Stimulated activated CD4-positive, alpha-beta T cell treated with anti-CD3 and anti-CD28 coated beads, Interleukin-15, amount 100 ng/mL, for 1 hour (primary cell): ENCODE data around the gene SERPINB1.
"Not testable (repeated sequence)": the region's sequence is repeated elsewhere in the genome, so short reads cannot be mapped to it uniquely, and the experiment has no call there.

Experiments
- DNase-seq, 2 donors: peaks; one replicate each; pipeline ENCODE4 v3.0.0-alpha.2; 2020; ENCODE audit warnings: low read depth in 1 of 2, low spot score in 1 of 2

Gene SERPINB1

DNA sequence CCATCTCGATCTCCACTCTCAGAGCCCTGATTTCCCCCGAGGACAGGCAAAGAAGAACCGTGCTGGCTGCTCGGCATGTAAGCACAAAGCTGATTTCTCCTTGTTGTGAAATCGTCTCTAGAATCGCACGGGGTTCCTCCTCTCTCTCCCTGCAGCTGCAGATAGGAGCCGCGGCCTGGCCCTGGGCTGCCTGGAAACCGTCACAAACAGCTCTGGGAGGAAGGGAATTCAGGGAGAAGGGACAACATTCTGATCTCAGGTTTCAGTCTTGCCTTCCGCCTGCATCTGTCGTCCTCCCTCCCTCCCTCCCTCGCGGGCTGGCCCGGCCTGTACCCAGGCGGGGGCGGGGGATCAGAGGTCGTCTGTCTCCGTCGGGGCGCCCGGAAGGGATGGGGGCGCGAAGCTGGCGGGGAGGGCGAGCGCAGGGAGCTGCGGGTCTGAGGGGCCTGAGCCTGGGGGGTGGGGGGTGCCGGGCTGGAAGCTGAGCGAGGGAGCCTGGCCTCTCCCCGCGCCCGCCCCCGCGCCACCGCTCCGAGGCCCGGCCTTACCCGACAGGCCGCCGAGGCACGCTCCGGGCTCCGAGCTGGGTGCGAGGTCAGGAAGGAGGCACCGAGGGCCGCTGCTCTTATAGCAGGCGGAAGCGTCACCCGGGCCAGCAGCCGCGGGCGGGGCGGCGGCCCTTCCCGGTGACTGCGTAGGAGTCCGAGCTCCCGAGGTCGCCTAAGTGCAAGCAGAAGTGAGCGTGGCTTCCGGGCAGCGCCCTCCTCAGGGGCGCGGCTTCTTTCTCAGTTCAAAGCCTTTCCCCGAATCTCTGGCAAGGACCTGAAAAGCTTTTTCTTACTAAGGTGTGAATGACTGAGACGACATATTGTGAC is at the start of gene SERPINB1:
SERPINB1 (minus strand) TSS at position 600 of the 875 bp plus-strand sequence. CDS start 1,277 bp downstream, outside the sequence.
- DNase-seq, result peak; percentile 55 to 59

DNA sequence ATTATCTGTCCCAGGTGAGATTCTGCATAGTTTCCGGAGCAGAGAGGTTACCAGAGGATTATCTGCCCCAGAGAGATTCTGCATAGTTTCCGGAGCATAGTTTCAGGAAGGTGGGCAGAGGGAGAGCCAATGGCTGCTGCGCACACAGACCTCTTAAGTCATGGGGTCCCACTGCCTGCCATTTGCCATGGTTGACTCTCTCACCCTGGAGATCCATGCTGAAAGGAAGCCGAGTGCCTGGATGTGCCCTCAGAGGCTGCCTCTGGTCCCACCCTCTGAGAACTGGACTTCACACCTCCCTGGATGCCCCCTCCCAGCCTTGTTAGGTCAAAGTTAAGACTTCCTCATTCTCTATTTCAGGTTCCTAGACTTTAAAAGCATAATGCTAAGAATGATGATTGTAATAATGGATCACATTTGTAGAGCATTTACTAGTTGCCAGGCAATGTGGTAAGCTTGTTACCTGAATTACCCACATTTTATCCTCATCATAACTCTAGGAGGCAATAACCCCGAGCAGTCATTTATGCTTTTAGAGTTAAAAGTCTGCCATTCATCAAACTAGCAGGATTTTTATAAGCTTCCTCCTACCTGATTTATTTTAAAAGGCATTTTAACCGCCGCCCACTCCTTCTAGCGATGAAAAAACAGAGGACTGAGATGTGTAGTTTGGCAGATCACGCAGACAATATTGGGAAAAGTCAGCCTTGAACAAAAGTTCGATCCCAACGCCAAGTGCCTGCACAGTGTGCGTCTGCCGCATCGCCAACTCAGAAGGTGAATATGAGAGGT is 49.5 kb upstream of the SERPINB1 start:
- DNase-seq, result no peak

DNA sequence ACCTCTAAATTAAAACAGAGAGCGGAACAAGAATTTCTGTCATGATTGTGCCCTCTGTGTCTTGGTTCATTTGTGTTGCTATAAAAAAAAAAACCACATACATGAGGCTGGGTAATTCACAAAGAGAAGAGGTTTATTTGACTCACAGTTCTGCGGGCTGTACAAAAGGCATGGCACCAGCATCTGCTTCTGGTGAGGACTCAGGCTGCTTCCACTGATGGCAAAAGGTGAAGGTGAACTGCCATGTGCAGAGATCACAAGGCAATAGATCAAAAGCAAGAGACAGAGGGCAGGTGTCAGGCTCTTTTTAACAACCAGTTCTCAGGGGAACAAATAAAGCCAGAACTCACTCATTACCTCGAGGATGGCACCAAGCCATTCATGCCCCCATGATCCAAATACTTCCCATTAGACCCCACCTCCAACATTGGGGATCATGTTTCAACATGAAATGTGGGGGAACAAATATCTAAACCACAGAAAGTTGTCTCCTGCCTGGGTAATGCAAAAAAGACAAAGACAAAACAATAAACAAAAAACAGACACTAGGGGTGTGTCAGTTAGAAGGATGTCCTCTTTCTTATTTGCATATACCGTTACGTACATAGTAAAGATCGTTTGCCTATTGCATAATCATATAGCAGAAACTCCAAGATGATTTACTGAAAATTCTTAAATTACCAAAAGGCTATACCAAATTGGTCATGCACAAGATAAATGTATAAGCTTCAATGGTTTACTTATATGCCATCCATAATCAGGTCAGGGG is 44.5 kb upstream of the SERPINB1 start:
- no peak for DNase-seq

DNA sequence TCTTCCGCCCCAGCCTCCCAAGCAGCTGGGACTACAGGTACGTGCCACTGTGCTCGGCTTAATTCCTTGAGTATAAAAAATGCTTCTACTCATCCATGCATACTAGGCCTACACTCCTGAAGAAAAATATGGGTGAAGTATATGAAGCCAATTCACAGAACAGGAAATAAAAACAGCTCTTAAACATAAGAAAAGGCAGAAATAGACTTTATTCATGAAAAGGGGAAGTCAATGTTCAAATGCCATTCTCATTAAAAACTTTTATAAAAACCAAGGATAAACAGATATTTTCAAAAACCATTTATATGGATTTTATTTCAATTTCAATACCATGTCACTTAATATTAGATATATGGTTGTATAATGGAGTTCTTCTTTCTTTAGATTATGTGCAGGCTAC is 43.1 kb upstream of the SERPINB1 start:
- DNase-seq, result no peak

DNA sequence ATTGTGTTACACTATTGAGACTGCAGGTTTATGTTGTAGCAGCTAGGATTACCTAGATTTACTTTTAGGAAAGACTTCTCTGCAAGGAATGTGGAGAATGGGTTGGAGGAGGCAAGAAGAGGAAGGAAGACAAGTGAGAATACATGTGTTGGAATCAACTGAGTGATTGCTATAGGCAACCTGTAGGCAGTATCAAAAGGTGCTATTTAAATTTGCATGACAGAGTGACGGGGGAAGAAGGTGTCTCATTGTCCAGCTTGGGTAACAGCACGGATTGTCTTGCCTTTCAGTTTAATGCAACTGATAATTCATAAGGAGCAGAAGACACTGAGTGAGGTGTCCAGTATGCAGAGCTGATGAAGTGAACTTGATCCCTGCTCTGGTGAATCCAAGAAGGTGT is 42.0 kb upstream of the SERPINB1 start:
- DNase-seq, result no peak

DNA sequence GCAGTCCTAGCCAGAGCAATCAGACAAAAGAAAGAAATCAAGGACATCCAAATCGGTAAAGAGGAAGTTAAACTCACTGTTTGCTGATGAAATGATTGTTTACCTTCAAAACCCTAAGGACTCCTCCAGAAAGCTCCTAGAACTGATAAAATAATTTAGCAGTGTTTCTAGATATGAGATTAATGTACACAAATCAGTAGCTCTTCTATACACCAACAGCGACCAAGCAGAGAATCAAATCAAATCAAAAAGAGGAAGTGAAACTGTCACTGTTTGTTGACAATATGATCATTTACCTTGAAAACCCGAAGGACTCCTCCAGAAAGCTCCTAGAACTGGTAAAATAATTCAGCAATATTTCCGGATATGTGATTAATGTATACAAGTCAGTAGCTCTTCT is 39.8 kb upstream of the SERPINB1 start:
- no peak for DNase-seq

DNA sequence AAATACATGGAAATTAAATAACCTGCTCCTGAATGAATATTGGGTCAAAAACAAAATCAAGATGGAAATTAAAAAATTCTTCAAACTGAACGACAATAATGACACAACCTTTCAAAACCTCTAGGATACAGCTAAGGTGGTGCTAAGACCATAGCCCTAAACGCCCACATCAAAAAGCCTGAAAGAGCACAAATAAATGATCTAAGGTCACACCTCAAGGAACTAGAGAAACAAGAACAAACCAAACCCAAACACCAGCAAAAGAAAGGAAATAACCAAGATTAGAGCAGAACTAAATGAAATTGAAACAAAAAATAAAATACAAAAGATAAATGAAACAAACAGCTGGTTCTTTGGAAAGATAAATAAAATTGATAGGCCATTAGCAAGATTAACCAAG is 38.5 kb upstream of the SERPINB1 start:
- not testable (repeated sequence) for DNase-seq

DNA sequence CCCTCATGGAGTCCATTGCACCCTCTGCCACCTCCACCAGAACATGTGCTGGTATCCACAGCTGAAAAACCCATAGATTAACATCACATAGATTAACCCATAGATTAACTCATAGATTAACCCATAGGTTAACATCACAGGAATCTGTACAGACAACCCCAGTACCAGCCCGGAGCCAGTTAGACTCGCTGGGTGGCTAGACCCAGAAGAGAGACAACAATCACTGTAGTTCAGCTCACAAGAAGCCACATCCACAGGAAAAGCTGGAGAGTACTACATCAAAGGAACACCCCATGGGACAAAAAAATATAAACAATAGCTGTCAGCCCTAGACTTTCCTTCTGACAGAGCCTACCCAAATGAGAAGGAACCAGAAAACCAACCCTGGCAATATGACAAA is 36.3 kb upstream of the SERPINB1 start:
- no peak for DNase-seq

DNA sequence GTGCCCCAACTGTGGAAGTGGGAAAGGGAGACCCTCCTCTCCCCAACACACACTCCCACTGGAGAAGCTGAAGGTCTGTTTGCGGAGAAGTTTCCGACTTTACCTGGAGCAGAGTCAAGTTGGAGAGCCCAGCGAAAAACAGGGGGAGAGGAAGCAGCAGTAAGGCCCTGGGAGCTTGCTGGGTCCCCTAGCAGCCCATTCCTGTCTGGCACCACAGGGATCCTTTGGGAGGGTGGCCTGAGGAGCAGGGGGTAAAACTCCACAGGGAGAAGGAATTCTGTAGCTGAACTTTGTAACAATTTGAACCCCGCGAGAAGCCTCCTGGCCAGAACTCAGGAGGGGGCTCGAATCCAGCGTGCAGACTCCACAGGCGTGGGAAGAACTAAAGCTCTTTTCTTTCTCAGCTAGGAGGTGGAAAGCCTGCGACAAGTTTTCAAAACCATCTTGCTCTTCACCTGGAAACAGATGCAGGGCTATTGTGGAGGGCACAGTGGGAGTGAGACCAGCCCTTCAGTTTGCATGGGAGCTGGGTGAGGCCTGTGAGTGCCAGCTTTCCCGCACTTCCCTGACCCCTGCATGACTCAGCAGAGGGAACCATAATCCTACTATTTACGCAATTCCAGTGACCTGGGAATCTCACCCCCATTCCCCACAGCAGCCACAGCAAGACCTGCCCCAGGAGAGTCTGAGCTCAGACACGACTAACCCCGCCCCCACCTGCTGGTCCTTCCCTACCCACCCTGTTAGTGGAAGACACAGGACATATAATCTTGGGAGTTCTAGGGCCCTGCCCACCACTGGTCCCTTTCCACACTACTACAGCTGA is 35.6 kb upstream of the SERPINB1 start:
- no peak for DNase-seq

DNA sequence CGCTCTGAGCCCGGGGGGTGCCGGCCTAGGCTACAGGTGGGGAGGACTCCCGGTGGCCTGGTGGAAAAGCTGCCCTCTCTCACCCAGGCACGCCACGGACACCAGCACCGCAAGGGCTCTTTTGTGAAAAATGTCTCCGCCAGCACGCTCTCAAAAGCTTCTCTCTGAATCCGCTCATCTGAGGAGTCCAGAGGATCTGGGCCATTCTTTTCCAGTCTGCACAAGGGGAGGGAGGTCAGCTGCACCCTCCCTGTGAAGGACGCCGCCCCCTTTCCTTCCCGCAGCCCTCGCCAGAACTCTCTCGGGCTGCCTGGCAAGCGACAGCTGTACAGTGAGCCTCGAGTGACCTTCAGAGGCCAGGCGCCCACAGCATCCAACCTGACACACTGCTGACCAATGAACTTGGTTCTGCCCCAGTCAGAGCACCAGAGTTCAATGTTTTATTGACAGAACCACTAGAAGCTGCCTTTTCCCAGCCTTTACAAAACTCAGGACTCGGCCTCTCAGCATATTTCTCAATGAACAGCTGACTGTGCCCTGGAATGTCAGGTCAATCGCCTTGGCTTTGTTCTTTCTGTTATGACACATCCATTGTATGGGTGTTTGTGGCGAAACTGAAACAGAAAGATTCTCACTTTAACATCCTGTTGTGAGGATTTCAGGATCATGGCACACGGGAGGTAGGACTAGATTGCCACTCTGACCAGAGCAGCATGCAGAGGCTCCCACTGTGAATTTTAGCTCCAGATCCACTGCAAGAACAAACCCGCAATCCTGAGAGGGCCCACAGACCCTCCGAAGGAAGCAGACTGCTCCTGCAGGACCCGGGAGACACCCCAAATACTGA is 34.8 kb upstream of the SERPINB1 start:
- no peak for DNase-seq

DNA sequence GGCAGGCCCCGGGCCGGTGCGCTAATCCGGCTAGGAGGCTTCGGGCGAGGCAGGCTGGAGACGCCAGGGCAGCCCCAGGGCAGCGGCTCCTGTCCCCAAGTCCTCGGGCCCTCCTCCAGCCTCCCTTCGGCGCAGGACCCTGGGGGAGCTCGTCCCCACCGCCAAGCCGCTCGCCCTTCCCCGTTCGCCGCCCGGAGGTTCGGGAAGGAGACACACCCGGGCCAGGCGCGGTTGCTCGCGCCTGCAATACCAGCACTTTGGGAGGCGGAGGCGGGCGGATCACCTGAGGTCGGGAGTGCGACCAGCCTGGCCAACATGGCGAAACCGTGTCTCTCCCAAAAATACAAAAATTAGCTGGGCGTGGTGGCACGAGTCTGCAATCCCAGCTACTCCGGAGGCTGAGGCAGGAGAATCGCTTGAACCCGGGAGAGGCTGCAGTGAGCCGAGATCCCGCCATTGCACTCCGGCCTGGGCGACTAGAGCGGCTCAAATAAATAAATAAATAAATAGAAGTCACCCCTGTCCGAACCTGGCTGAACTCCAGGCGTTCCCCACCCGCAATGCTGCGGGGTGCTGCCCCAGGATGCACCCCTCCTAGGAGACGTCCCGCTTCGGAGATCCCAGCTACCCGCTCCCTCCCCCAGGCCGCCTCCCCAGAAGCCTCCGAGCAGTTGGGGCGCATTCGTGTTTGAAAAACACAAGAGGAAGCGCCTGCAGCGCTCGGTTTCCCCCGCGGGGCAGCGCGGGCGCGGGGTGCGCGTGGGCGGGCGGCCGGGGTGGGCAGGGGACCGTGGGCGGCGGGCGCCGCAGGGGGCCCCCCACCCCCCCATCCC is 33.9 kb upstream of the SERPINB1 start:
- DNase-seq, result peak in 1 of 2 donors; percentile 36

DNA sequence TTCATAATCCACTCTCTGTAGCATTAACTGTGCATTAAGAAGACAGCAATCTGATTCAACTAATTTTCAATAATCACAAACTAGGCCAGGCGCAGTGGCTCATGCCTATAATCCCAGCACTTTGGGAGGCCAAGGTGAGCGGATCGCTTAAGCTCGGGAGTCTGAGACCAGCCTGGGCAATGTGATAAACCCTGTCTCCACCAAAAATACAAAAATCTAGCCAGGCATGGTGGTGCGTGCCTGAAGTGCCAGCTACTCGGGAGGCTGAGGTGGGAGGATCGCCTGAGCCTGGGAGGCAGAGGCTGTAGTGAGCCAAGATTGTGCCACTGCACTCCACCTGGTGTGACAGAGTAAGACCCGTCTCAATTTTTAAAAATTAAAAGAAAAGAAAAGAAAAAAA is 32.0 kb upstream of the SERPINB1 start:
- DNase-seq, result no peak

DNA sequence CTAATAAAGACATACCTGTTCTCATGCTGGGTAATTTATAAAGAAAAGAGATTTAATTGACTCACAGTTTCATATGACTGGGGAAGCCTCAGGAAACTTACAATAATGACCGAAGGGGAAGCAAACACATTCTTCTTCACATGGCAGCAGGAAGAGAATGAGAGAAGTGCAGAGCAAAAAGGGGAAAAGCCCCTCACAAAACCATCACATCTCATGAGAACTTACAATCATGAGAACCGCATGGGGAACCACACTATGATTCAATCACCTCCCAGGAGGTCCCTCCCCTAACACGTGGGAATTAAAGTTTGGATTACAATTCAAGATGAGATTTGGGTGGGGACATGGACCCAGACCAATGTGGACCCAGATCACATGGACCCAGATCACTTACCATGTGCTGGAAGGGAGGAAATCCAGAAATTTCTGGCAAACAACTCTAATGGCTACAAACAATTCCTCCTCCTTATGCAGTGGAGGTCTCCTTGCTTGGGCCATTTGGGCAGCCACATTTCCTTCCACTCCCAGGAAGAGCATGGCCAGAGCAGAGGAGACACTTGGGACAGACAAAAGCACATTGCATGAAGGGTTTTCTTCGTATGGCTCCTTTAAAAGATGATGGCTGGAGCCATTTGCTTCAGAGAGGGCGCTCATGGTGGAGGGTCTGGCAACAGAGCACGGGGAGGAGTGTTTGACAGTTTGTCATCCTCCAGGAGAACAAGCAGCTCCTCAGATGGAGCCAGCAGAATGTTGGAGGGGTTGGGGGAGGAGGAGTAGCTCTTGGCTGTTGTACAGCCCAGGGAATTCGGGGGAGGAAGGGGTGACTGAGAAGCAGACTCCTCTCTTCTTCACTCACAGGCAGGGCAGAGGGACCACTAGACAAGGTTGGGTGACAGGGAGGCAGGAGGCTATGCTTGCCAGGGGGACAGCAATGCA is 31.0 kb upstream of the SERPINB1 start:
- DNase-seq, result no peak

DNA sequence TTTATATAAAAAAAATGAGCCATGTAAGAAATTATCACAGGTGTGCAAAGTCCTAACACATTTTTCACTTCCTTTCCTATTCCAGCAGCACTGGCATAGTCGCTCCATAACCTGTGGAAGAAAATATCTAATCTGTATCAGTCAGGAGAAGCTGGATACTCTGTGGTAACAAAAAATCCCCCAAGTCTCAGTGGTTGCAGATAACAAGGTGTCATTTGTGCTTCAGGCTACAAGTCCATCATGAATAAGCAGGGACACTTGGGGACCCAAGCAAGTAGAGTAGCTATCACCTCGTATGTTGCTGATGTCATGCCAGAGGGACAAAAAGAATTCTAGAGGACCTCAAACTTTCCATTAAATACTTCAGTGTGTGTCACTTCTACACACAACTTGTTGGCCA is 30.3 kb upstream of the SERPINB1 start:
- no peak for DNase-seq

DNA sequence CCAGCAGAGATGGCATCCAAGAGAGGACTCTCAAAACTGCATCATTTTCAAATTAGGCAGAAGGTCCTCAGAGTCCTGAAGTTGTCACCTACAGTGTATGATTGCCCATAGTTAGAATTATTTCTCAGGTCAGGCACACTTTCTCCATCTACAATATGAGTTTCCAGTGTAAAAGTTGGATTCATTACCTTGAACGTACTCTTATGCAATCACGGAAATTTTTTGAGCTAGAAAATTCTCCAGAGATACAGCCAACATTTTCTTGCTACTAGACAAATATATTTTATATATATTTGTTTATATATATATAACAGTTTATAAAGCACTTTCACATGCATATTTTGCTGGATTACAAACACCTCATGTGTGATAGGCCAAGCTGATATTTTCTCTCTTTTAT is 29.4 kb upstream of the SERPINB1 start:
- no peak for DNase-seq

DNA sequence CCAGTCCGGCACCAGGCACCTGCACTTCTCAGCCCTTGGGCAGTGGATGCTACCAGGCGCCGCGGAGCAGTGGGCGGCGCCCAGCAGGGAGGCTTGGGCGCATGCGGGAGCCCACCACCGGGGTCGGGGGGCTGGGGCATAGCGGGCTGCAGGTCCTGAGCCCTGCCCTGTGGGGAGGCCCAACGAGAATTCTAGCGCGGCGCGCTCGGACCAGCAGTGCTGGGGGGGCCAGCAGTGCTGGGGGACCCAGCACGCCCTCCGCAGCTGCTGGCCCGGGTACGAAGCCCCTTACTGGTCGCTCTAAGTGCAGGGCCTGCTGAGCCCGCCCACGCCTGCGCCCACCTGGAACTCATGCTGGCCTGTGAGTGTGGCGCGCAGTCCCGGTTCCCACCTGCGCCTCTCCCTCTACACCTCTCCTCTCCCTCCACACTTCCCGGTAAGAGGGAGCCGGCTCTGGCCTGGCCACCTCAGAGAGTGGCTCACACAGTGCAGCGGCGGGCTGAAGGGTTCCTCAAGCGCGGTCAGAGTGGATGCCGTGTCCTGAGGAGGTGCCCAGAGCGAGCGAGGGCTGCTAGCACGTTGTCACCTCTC is 28.5 kb upstream of the SERPINB1 start:
- DNase-seq, result no peak

DNA sequence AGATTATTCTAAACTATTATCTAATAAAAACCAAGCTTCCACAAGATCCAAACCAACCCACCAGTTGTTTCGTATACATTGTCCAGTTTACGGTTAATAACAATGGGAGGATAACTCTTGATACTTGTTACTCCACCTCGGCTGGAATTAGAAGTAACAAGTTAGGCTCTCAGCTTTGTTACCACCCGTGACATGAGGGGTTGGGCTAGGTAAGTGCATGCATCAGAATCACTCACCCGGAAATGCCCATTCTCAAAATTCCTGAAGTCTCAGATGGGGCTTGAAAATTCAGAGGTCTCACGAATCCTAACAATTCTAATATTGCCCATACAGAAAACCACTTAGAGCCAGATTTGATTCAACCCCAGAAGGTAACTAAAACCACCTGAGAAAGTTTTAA is 27.0 kb upstream of the SERPINB1 start:
- DNase-seq, result no peak
